ENCODE measurements around the gene LRRFIP1. TPM values are rescaled to one million over a fixed set of nuclear protein-coding genes. Genes with fewer than 3 reads are reported as not detected.

LRRFIP1 gene
- total and polyA plus RNA-seq, 8 donors = 104 to 160 (median 122) TPM

DNA sequence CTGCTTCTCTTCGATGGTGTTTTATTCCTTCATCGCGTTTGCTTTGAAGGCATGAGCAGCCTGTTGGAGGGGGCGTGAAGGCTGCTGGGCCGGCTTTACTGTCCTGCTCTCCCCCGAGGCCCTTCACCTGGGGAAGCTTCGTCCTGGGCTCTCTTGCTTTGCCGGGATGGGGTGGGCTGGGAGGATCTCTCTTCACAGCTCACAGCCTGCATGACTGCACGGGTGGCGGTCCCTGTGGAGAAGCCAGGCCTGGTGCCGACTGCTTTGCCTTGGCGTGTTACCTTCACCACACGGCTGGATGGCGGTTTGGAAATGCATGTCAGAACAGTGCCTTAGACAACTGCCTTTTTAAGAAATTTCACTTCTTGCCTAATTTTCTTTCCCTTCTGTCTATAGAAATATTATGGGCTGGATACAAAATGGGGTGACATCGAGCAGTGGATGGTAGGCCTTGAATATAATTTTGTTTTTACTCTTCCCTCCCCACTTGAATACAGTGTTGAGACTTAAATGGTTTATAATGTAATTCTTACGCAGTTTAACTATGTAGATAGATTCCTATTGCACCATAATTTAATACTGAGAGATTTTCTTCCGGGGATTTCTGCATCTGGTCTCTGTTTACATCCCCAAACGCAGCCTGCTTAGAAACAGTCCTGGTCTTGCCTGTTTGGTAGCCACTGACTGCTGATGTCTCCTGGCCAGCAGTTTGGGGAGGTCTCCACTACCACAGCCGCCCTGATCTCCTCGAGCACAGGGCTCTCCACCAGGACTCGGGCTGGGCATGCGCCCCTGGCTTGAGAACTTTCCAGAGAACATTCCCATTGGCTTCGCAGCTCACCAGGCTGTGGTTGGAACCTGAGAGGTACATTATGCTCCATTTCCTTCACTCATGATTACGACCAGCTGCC lies 90.2 kb downstream of the LRRFIP1 start:
- H3K27me3 ChIP-seq = no peaks in the 10 kb centered on the region
- TF ChIP-seq, protein P1, sequence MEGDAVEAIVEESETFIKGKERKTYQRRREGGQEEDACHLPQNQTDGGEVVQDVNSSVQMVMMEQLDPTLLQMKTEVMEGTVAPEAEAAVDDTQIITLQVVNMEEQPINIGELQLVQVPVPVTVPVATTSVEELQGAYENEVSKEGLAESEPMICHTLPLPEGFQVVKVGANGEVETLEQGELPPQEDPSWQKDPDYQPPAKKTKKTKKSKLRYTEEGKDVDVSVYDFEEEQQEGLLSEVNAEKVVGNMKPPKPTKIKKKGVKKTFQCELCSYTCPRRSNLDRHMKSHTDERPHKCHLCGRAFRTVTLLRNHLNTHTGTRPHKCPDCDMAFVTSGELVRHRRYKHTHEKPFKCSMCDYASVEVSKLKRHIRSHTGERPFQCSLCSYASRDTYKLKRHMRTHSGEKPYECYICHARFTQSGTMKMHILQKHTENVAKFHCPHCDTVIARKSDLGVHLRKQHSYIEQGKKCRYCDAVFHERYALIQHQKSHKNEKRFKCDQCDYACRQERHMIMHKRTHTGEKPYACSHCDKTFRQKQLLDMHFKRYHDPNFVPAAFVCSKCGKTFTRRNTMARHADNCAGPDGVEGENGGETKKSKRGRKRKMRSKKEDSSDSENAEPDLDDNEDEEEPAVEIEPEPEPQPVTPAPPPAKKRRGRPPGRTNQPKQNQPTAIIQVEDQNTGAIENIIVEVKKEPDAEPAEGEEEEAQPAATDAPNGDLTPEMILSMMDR (IDR thresholded peaks at IDR 0.05) = no peak
- intact Hi-C loops (cut with DNase I) = no loop called here
- ATAC-seq (no peak), DNase-seq (no peak)
- no peak overlapping the region for H3K4me3 ChIP-seq
- no peaks in the 10 kb centered on the region for H3K9me3 ChIP-seq
- peaks cover 0 to 27% of the 10 kb centered on the region in 2 donors for H3K36me3 ChIP-seq
- peaks cover 0 to 56% of the 10 kb centered on the region in 2 donors for H3K4me1 ChIP-seq
- H3K27ac ChIP-seq = peak overlapping the region in 1 of 2 donors; percentile 33

DNA sequence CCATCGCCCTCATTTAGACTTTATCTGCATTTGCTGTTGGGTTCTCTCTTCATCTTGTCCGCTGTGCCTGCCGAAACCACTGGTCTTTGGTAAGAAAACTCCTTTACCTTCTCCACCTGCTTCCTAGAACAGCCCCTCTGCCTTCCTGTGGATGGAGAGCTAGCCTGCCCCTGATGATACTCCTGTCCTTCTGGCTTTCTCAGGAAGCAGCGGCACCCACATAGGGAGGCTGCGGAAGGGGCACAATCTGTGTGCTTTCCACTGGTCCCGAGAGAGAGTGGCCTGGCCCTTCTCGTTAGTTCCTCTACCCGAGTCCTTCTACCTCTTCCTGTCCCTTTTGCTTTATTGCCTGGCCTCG lies 90.9 kb downstream of the LRRFIP1 start:
- Histone ChIP-seq H3K4me1 (peaks cover 3 to 60% of the 10 kb centered on the region in 2 donors), H3K9me3 (no peaks in the 10 kb centered on the region), H3K36me3 (peaks cover 0 to 25% of the 10 kb centered on the region in 2 donors), H3K27ac (peak overlapping the region in 1 of 2 donors; percentile 33), H3K27me3 (no peaks in the 10 kb centered on the region), H3K4me3 (no peak overlapping the region)
- ATAC-seq (no peak), DNase-seq (no peak)
- TF ChIP-seq, protein P1 (IDR thresholded peaks at IDR 0.05) = no peak
- intact Hi-C loops (cut with DNase I) = no loop called here

DNA sequence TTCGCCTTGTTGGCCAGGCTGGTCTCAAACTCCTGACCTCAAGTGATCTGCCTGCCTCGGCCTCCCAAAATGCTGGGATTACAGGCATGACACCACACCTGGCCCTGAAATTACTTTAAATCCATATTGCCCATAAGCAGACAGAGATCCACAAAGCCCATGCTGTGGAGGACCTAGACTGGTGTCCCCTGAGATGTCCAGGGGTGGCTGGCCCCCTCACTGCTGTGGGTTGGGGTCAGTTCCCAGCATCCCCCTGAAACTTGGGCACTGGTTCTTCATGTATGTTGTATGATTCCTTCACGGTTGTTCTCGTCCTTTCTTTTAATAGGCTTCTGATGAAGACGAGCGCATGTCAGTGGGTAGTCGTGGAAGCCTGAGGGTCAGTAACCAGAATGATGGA lies 93.1 kb downstream of the LRRFIP1 start:
- no peak overlapping the region for H3K27ac ChIP-seq
- TF ChIP-seq, protein P1 (IDR thresholded peaks at IDR 0.05) = no peak
- no peaks in the 10 kb centered on the region for H3K9me3 ChIP-seq
- intact Hi-C loops (cut with DNase I) = no loop called here
- peaks cover 4 to 70% of the 10 kb centered on the region in 2 donors for H3K4me1 ChIP-seq
- DNase-seq = no peak
- no peaks in the 10 kb centered on the region for H3K27me3 ChIP-seq
- H3K4me3 ChIP-seq = no peak overlapping the region
- no peak for ATAC-seq
- peaks cover 0 to 30% of the 10 kb centered on the region in 2 donors for H3K36me3 ChIP-seq

DNA sequence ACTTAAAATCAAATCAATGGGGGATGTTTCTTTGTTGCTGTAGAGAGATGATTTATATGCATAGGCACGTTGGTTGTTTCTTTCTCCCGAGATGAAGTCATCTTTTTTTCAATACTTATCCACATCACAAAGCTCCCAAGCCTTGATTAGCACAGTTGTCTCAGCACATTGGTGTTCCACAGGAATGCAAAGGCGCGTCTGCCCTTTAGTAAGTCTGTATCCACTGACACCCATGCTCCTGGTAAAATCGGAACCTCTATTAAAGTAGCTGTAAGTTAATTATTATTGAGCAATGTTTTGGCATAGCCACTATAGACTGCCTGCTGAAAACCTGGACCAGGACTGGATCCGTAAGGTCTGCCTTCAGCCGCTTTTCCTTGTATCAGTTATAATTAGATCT lies 93.6 kb downstream of the LRRFIP1 start:
- intact Hi-C loops (cut with DNase I) = no loop called here
- Histone ChIP-seq H3K9me3 (no peaks in the 10 kb centered on the region), H3K36me3 (peaks cover 0 to 30% of the 10 kb centered on the region in 2 donors), H3K4me3 (no peak overlapping the region), H3K4me1 (peaks cover 5 to 70% of the 10 kb centered on the region in 2 donors), H3K27me3 (no peaks in the 10 kb centered on the region), H3K27ac (no peak overlapping the region)
- DNase-seq = no peak
- TF ChIP-seq, protein P1 (IDR thresholded peaks at IDR 0.05) = no peak
- ATAC-seq = no peak

DNA sequence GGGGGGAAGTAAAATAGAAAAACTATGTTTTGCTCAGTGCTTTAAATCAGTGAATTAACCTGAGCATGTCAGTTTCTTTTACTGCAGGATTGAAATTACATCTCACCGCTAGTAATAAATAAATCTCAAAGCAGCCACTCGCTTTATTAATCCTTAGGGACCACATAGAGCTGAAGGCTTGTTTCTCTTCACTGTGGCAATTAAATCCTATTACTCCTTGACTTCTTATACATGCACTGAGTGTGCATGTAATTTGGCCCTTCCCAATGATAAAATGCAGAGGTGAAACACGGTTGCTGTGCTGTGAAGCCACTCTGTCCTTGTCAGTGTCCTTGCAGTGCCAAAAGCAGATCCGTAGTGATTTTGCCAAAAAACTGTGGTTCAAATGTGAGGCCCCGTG lies 94.1 kb downstream of the LRRFIP1 start:
- Histone ChIP-seq H3K27me3 (no peaks in the 10 kb centered on the region), H3K4me1 (peaks cover 10 to 70% of the 10 kb centered on the region in 2 donors), H3K27ac (no peak overlapping the region), H3K9me3 (no peaks in the 10 kb centered on the region), H3K36me3 (peaks cover 0 to 30% of the 10 kb centered on the region in 2 donors), H3K4me3 (no peak overlapping the region)
- TF ChIP-seq, protein P1 (IDR thresholded peaks at IDR 0.05) = no peak
- intact Hi-C loops (cut with DNase I) = no loop called here
- no peak for ATAC-seq
- DNase-seq = no peak
